ENCODE measurements around the gene STARD7.

STARD7 gene

GRCh38 chr2:96184188-96184587, 24.4 kb downstream of the STARD7 start:
- H3K9ac ChIP-seq (ENCODE audit: low read length): no peak overlapping the region
- H3K27me3 ChIP-seq (ENCODE audit: control insufficient read depth in 1 of 2, insufficient read depth in 1 of 2, low read length in 2 of 2): no peaks in the 10 kb centered on the region
- H3K23ac ChIP-seq (ENCODE audit: low read length in 2 of 2): no peak overlapping the region
- no peak overlapping the region for H2AK5ac ChIP-seq (ENCODE audit: low read length, severe bottlenecking)
- peaks cover 42 to 44% of the 10 kb centered on the region in 2 experiments for H3K36me3 ChIP-seq (ENCODE audit: control insufficient read depth in 1 of 2, insufficient read depth in 2 of 2, low read depth in 1 of 2, low read length in 2 of 2)
- no peak overlapping the region for H2AFZ ChIP-seq (ENCODE audit: low read depth, low read length)
- peak overlapping the region in 1 of 2 experiments; percentile 31 for H2BK12ac ChIP-seq (ENCODE audit: low read length in 2 of 2)
- 96% methylated on average over 7 of the region's 8 CpGs for WGBS
- no peak overlapping the region for H2BK120ac ChIP-seq (ENCODE audit: low read depth, low read length)
- H3K9me3 ChIP-seq (ENCODE audit: control insufficient read depth, low read length): no peaks in the 10 kb centered on the region
- H3K18ac ChIP-seq (ENCODE audit: low read depth in 1 of 2, low read length in 2 of 2): peak overlapping the region in 1 of 2 experiments; percentile 24
- H3K4me1 ChIP-seq (ENCODE audit: control insufficient read depth, insufficient read depth, low read depth, low read length): peaks cover 3% of the 10 kb centered on the region
- H2BK5ac ChIP-seq (ENCODE audit: low read depth, low read length, poor library complexity, severe bottlenecking): no peak overlapping the region
- H4K8ac ChIP-seq (ENCODE audit: low read length): no peak overlapping the region
- no peak overlapping the region for H3K4me3 ChIP-seq (ENCODE audit: insufficient read depth in 1 of 2, low read depth in 1 of 2, low read length in 2 of 2)
- peaks cover 14% of the 10 kb centered on the region for H3K79me1 ChIP-seq (replicated peaks; ENCODE audit: low read length, poor library complexity, severe bottlenecking)
- no peak overlapping the region for H4K91ac ChIP-seq (ENCODE audit: low read length)
- no peak overlapping the region for H3K27ac ChIP-seq (ENCODE audit: low read length, poor library complexity, severe bottlenecking)
- H3K4me2 ChIP-seq (ENCODE audit: low read length, poor library complexity, severe bottlenecking): no peak overlapping the region
- H3K14ac ChIP-seq (ENCODE audit: low read length in 2 of 2): no peak overlapping the region
- DNase-seq: no peak
- no peak overlapping the region for H3K4ac ChIP-seq (ENCODE audit: low read depth in 1 of 2, low read length in 2 of 2)
- H2BK15ac ChIP-seq (ENCODE audit: low read depth, poor library complexity, severe bottlenecking): no peak overlapping the region

GRCh38 chr2:96181529-96181928, 27.1 kb downstream of the STARD7 start:
- H3K4me3 ChIP-seq (ENCODE audit: insufficient read depth in 1 of 2, low read depth in 1 of 2, low read length in 2 of 2): no peak overlapping the region
- H3K4ac ChIP-seq (ENCODE audit: low read depth in 1 of 2, low read length in 2 of 2): no peak overlapping the region
- H2BK120ac ChIP-seq (ENCODE audit: low read depth, low read length): no peak overlapping the region
- H3K18ac ChIP-seq (ENCODE audit: low read depth in 1 of 2, low read length in 2 of 2): no peak overlapping the region
- no peak overlapping the region for H3K27ac ChIP-seq (ENCODE audit: low read length, poor library complexity, severe bottlenecking)
- no peak overlapping the region for H2BK5ac ChIP-seq (ENCODE audit: low read depth, low read length, poor library complexity, severe bottlenecking)
- no peak overlapping the region for H2AK5ac ChIP-seq (ENCODE audit: low read length, severe bottlenecking)
- peaks cover 26 to 27% of the 10 kb centered on the region in 2 experiments for H3K36me3 ChIP-seq (ENCODE audit: control insufficient read depth in 1 of 2, insufficient read depth in 2 of 2, low read depth in 1 of 2, low read length in 2 of 2)
- H2BK12ac ChIP-seq (ENCODE audit: low read length in 2 of 2): no peak overlapping the region
- H4K91ac ChIP-seq (ENCODE audit: low read length): no peak overlapping the region
- H3K4me2 ChIP-seq (ENCODE audit: low read length, poor library complexity, severe bottlenecking): no peak overlapping the region
- H3K9ac ChIP-seq (ENCODE audit: low read length): no peak overlapping the region
- WGBS: 100% methylated on average over 3 of the region's 5 CpGs
- peaks cover 8% of the 10 kb centered on the region for H3K79me1 ChIP-seq (replicated peaks; ENCODE audit: low read length, poor library complexity, severe bottlenecking)
- no peak overlapping the region for H2BK15ac ChIP-seq (ENCODE audit: low read depth, poor library complexity, severe bottlenecking)
- no peaks in the 10 kb centered on the region for H3K9me3 ChIP-seq (ENCODE audit: control insufficient read depth, low read length)
- H3K27me3 ChIP-seq (ENCODE audit: control insufficient read depth in 1 of 2, insufficient read depth in 1 of 2, low read length in 2 of 2): no peaks in the 10 kb centered on the region
- no peak for DNase-seq
- H4K8ac ChIP-seq (ENCODE audit: low read length): no peak overlapping the region
- H3K23ac ChIP-seq (ENCODE audit: low read length in 2 of 2): no peak overlapping the region
- H3K14ac ChIP-seq (ENCODE audit: low read length in 2 of 2): no peak overlapping the region
- H2AFZ ChIP-seq (ENCODE audit: low read depth, low read length): no peak overlapping the region
- no peaks in the 10 kb centered on the region for H3K4me1 ChIP-seq (ENCODE audit: control insufficient read depth, insufficient read depth, low read depth, low read length)

- H3K4ac ChIP-seq (ENCODE audit: low read depth in 1 of 2, low read length in 2 of 2): no peak overlapping the region
- DNase-seq: no peak
- no peak overlapping the region for H3K18ac ChIP-seq (ENCODE audit: low read depth in 1 of 2, low read length in 2 of 2)
- no peak overlapping the region for H3K23ac ChIP-seq (ENCODE audit: low read length in 2 of 2)
- no peaks in the 10 kb centered on the region for H3K27me3 ChIP-seq (ENCODE audit: control insufficient read depth in 1 of 2, insufficient read depth in 1 of 2, low read length in 2 of 2)
- H3K4me3 ChIP-seq (ENCODE audit: insufficient read depth in 1 of 2, low read depth in 1 of 2, low read length in 2 of 2): no peak overlapping the region
- no peak overlapping the region for H2AFZ ChIP-seq (ENCODE audit: low read depth, low read length)
- H2BK120ac ChIP-seq (ENCODE audit: low read depth, low read length): no peak overlapping the region
- no peak overlapping the region for H4K8ac ChIP-seq (ENCODE audit: low read length)
- no peaks in the 10 kb centered on the region for H3K9me3 ChIP-seq (ENCODE audit: control insufficient read depth, low read length)
- no peak overlapping the region for H2AK5ac ChIP-seq (ENCODE audit: low read length, severe bottlenecking)
- H3K9ac ChIP-seq (ENCODE audit: low read length): no peak overlapping the region
- H3K4me2 ChIP-seq (ENCODE audit: low read length, poor library complexity, severe bottlenecking): no peak overlapping the region
- no peak overlapping the region for H4K91ac ChIP-seq (ENCODE audit: low read length)
- no peak overlapping the region for H2BK5ac ChIP-seq (ENCODE audit: low read depth, low read length, poor library complexity, severe bottlenecking)
- peaks cover 5% of the 10 kb centered on the region for H3K79me1 ChIP-seq (replicated peaks; ENCODE audit: low read length, poor library complexity, severe bottlenecking)
- H3K4me1 ChIP-seq (ENCODE audit: control insufficient read depth, insufficient read depth, low read depth, low read length): peaks cover 3% of the 10 kb centered on the region
- no peak overlapping the region for H2BK12ac ChIP-seq (ENCODE audit: low read length in 2 of 2)
- no peak overlapping the region for H2BK15ac ChIP-seq (ENCODE audit: low read depth, poor library complexity, severe bottlenecking)
- no peak overlapping the region for H3K14ac ChIP-seq (ENCODE audit: low read length in 2 of 2)
- H3K36me3 ChIP-seq (ENCODE audit: control insufficient read depth in 1 of 2, insufficient read depth in 2 of 2, low read depth in 1 of 2, low read length in 2 of 2): peaks cover 17 to 19% of the 10 kb centered on the region in 2 experiments
- H3K27ac ChIP-seq (ENCODE audit: low read length, poor library complexity, severe bottlenecking): no peak overlapping the region
Measured at GRCh38 chr2:96180521-96180920, 28.1 kb downstream of the STARD7 start.

GRCh38 chr2:96180002-96180401, 28.6 kb downstream of the STARD7 start:
- Histone ChIP-seq H3K23ac (ENCODE audit: low read length in 2 of 2) (no peak overlapping the region), H3K18ac (ENCODE audit: low read depth in 1 of 2, low read length in 2 of 2) (no peak overlapping the region), H4K91ac (ENCODE audit: low read length) (no peak overlapping the region), H2AFZ (ENCODE audit: low read depth, low read length) (no peak overlapping the region), H2BK5ac (ENCODE audit: low read depth, low read length, poor library complexity, severe bottlenecking) (no peak overlapping the region), H3K27ac (ENCODE audit: low read length, poor library complexity, severe bottlenecking) (no peak overlapping the region), H3K4me1 (ENCODE audit: control insufficient read depth, insufficient read depth, low read depth, low read length) (peaks cover 3% of the 10 kb centered on the region), H2BK12ac (ENCODE audit: low read length in 2 of 2) (no peak overlapping the region), H2BK15ac (ENCODE audit: low read depth, poor library complexity, severe bottlenecking) (no peak overlapping the region), H3K9me3 (ENCODE audit: control insufficient read depth, low read length) (no peaks in the 10 kb centered on the region), H3K4me2 (ENCODE audit: low read length, poor library complexity, severe bottlenecking) (no peak overlapping the region), H4K8ac (ENCODE audit: low read length) (no peak overlapping the region), H3K14ac (ENCODE audit: low read length in 2 of 2) (no peak overlapping the region), H3K27me3 (ENCODE audit: control insufficient read depth in 1 of 2, insufficient read depth in 1 of 2, low read length in 2 of 2) (no peaks in the 10 kb centered on the region), H2BK120ac (ENCODE audit: low read depth, low read length) (no peak overlapping the region), H3K9ac (ENCODE audit: low read length) (no peak overlapping the region), H3K36me3 (ENCODE audit: control insufficient read depth in 1 of 2, insufficient read depth in 2 of 2, low read depth in 1 of 2, low read length in 2 of 2) (peaks cover 11 to 18% of the 10 kb centered on the region in 2 experiments), H3K79me1 (replicated peaks; ENCODE audit: low read length, poor library complexity, severe bottlenecking) (peaks cover 5% of the 10 kb centered on the region), H3K4me3 (ENCODE audit: insufficient read depth in 1 of 2, low read depth in 1 of 2, low read length in 2 of 2) (no peak overlapping the region), H3K4ac (ENCODE audit: low read depth in 1 of 2, low read length in 2 of 2) (no peak overlapping the region), H2AK5ac (ENCODE audit: low read length, severe bottlenecking) (no peak overlapping the region)
- DNase-seq: no peak
- WGBS: 100% methylated on average over 1 of the region's 1 CpG

Measured in mesenchymal stem cell (in vitro differentiated cells and primary cell).